Endothelial cell of umbilical vein (primary cell): Measurements from ENCODE around the gene TREM2. TPM values are rescaled to one million over a fixed set of nuclear protein-coding genes. Genes with fewer than 3 reads are reported as not detected.

Source experiments
- BruUV-seq: library from RNA; stranded (reverse); fragments of 400-500 nt; replicated peaks from 2 replicates; lab custom pipeline; 2021; lab: Mats Ljungman, UMichigan
- CTCF ChIA-PET: fragments of 300-600, 350-600 bp; sonication (Branson Sonifier 250); formaldehyde crosslinking; loops from one replicate; lab custom pipeline; 2021; ENCODE audit warnings: antibody characterized with exemption, inconsistent platforms; lab: Charles Lee
- POLR2A ChIA-PET: fragments of 300-600, 350-600 bp; sonication (Branson Sonifier 250); formaldehyde crosslinking; loops from one replicate; lab custom pipeline; 2021; ENCODE audit warnings: antibody characterized with exemption, inconsistent platforms; lab: Charles Lee
- DNase-seq: peaks from one replicate; pipeline ENCODE4 v3.0.0-alpha.2; 2011; ENCODE audit warnings: low read depth, low spot score
- FAIRE-seq: peaks from 2 replicates; lab custom pipeline; 2011; peaks lifted over from hg19 to GRCh38; lab: Jason Lieb, UNC
- H2AFZ ChIP-seq: 2 replicates; pipeline ENCODE4 v1.6.0; 2012; ENCODE audit warnings: low read depth, low read length, control low read depth, inconsistent platforms
- H3K27ac ChIP-seq: 2 replicates; pipeline ENCODE4 v1.5.1; 2011; ENCODE audit warnings: low read depth, mild to moderate bottlenecking, control low read depth, low read length, moderate library complexity; ENCODE audit not compliant: insufficient read depth
- H3K27me3 ChIP-seq, 2 experiments: 2 replicates each; pipeline versions ENCODE4 v1.6.0 to v1.6.1; 2011; ENCODE audit warnings: low read length in 2 of 2, mixed read lengths in 1 of 2; ENCODE audit not compliant: control insufficient read depth in 2 of 2, insufficient read depth in 2 of 2
- H3K36me3 ChIP-seq, 2 experiments: 2 replicates in 1 of 2; 3 replicates in 1 of 2; pipeline ENCODE4 v1.5.1; 2011; ENCODE audit warnings: low read length in 2 of 2, mild to moderate bottlenecking in 1 of 2, moderate library complexity in 1 of 2; ENCODE audit not compliant: control insufficient read depth in 2 of 2, insufficient read depth in 2 of 2; ENCODE audit errors: extremely low read depth in 1 of 2
- H3K4me1 ChIP-seq: 3 replicates; pipeline ENCODE4 v1.5.1; 2011; ENCODE audit warnings: mild to moderate bottlenecking, low read length; ENCODE audit not compliant: control insufficient read depth, insufficient read depth; ENCODE audit errors: extremely low read depth
- H3K4me2 ChIP-seq: 2 replicates; pipeline ENCODE4 v1.6.1; 2011; ENCODE audit warnings: low read length, control low read depth, mixed read lengths; ENCODE audit not compliant: insufficient read depth
- H3K4me3 ChIP-seq, 3 experiments: fragments of 200-600 bp in 1 of 3; sonication (generic), shearing (Covaris generic) in 1 of 3; replicated peaks in 1 of 3; 2 replicates each; pipeline ENCODE4 v1.5.1; 2011 to 2016; ENCODE audit warnings: control low read depth in 3 of 3, low read length in 3 of 3, mild to moderate bottlenecking in 2 of 3, inconsistent platforms in 1 of 3, low read depth in 1 of 3, moderate library complexity in 1 of 3; ENCODE audit not compliant: insufficient read depth in 1 of 3
- H3K79me2 ChIP-seq: 2 replicates; pipeline ENCODE4 v1.6.0; 2012; ENCODE audit warnings: low read length, inconsistent platforms; ENCODE audit not compliant: control insufficient read depth, insufficient read depth
- H3K9ac ChIP-seq: replicated peaks from 2 replicates; pipeline ENCODE3; 2011; ENCODE audit warnings: low read length, control low read depth; ENCODE audit not compliant: insufficient read depth; ENCODE audit errors: extremely low read depth
- H3K9me1 ChIP-seq: replicated peaks from 3 replicates; pipeline ENCODE4 v1.6.0; 2011; ENCODE audit warnings: mild to moderate bottlenecking, low read length; ENCODE audit not compliant: control insufficient read depth, insufficient read depth; ENCODE audit errors: extremely low read depth
- H3K9me3 ChIP-seq: replicated peaks from 2 replicates; pipeline ENCODE4 v1.5.1; 2012; ENCODE audit warnings: low read length, inconsistent platforms; ENCODE audit not compliant: control insufficient read depth, insufficient read depth
- H4K20me1 ChIP-seq: replicated peaks from 2 replicates; pipeline ENCODE3; 2011; ENCODE audit warnings: mild to moderate bottlenecking, low read length; ENCODE audit not compliant: control insufficient read depth, insufficient read depth; ENCODE audit errors: extremely low read depth
- CTCF ChIP-seq, 2 donors: IDR thresholded peaks; 1 replicate in 1 of 2; 2 replicates in 1 of 2; pipeline ENCODE4 v1.5.1; 2011; ENCODE audit warnings: low read length in 2 of 2, mild to moderate bottlenecking in 2 of 2, moderate library complexity in 2 of 2, control low read depth in 1 of 2, inconsistent platforms in 1 of 2, low read depth in 1 of 2; ENCODE audit not compliant: insufficient read depth in 1 of 2; ENCODE audit errors: extremely low read depth in 1 of 2
- EZH2 ChIP-seq: IDR thresholded peaks from 2 replicates; pipeline ENCODE4 v1.6.1; 2012; ENCODE audit warnings: borderline replicate concordance, low read depth, mild to moderate bottlenecking, moderate library complexity, low read length, inconsistent platforms; ENCODE audit not compliant: severe bottlenecking
- FOS ChIP-seq: IDR thresholded peaks from 2 replicates; pipeline ENCODE4 v1.6.1; 2011; ENCODE audit warnings: mild to moderate bottlenecking, low read length, moderate library complexity, borderline replicate concordance; ENCODE audit not compliant: insufficient read depth
- GATA2 ChIP-seq: IDR thresholded peaks from 2 replicates; pipeline ENCODE4 v1.7.0; 2011; ENCODE audit warnings: low read depth, mild to moderate bottlenecking, moderate library complexity, mixed read lengths, low read length; ENCODE audit not compliant: insufficient read length, insufficient read depth
- JUN ChIP-seq: IDR thresholded peaks from 2 replicates; pipeline ENCODE4 v1.6.1; 2011; ENCODE audit warnings: borderline replicate concordance, low read depth; ENCODE audit not compliant: insufficient read length, insufficient read depth
- MAX ChIP-seq: IDR thresholded peaks from 2 replicates; pipeline ENCODE4 v1.6.1; 2011; ENCODE audit not compliant: insufficient read depth, insufficient read length
- MYC ChIP-seq: IDR thresholded peaks from one replicate; pipeline ENCODE4 v1.6.1; 2011; ENCODE audit warnings: mild to moderate bottlenecking, low read depth, low read length
- POLR2A ChIP-seq: IDR thresholded peaks from 2 replicates; pipeline ENCODE4 v1.6.1; 2012; ENCODE audit warnings: low read depth, mild to moderate bottlenecking, control low read depth, low read length
- POLR2AphosphoS5 ChIP-seq: IDR thresholded peaks from 2 replicates; pipeline ENCODE4 v1.6.1; 2012; ENCODE audit warnings: low read depth, mild to moderate bottlenecking, control low read depth, low read length, moderate library complexity; ENCODE audit not compliant: insufficient read depth
- dilution Hi-C: fragments of 300-500 bp; cut with MboI; formaldehyde crosslinking; loops from one replicate; pipeline ENCODE4 v1.15.0; 2019; ENCODE audit warnings: low sequenced_read_pairs; ENCODE audit not compliant: extremely low pct_ligation_motif_present
- intact Hi-C: fragments of 100-400 bp; cut with micrococcal nuclease; formaldehyde crosslinking; loops from one replicate; pipeline ENCODE4 v1.10.0; 2022
- polyA plus RNA-seq, 4 experiments: library from polyadenylated mRNA; depleted of rRNA in 3 of 4; stranded (reverse) in 3 of 4; unstranded in 1 of 4; fragments of >200 nt; gene quantifications; 2 replicates each; pipeline versions ENCODE4 v1.2.1 to v1.2.3, GENCODE V29; 2011 to 2012; ENCODE audit warnings: missing spikeins in 1 of 4
- total RNA-seq: library from RNA; stranded (reverse); gene quantifications from 2 replicates; pipeline ENCODE4 v1.2.3, GENCODE V29; 2021

TREM2 gene
- total and polyA plus RNA-seq, 2 donors (not counting 3 experiments of a cell fraction or from before 2014, with no cell fraction given), result not detected

- intact Hi-C loops (no loop called here), dilution Hi-C loops (no loop called here)
- Histone ChIP-seq H3K9me1 (no peaks in the 10 kb centered on the region), H3K4me2 (no peak overlapping the region), H4K20me1 (no peaks in the 10 kb centered on the region), H3K4me1 (no peaks in the 10 kb centered on the region), H3K9ac (no peak overlapping the region), H3K27me3 (peaks cover 6 to 12% of the 10 kb centered on the region in 2 experiments), H2AFZ (no peak overlapping the region), H3K79me2 (no peaks in the 10 kb centered on the region), H3K9me3 (no peaks in the 10 kb centered on the region), H3K27ac (no peak overlapping the region), H3K36me3 (no peaks in the 10 kb centered on the region), H3K4me3 (no peak overlapping the region)
- TF ChIP-seq MYC (no peak), GATA2 (no peak), FOS (no peak), POLR2A (no peak), CTCF (IDR thresholded peaks at IDR 0.05; ENCODE audit: extremely low read depth in 1 of 2, insufficient read depth in 1 of 2, low read depth in 1 of 2, low read length in 2 of 2) (no peak), MAX (no peak), POLR2AphosphoS5 (no peak), EZH2 (no peak), JUN (no peak)
- ChIA-PET POLR2A (no interaction called here), CTCF (interaction anchor here (1.6 kb wide), 1 partner anchor 14 kb away, joined by 5 read pairs; no protein-coding TSS in a partner anchor)
- no peak for FAIRE-seq
- BruUV-seq, result no TSS peak
- no peak for DNase-seq
Measured at GRCh38 chr6:41177695-41178094, 14.8 kb upstream of the TREM2 start.
